OCI-LY3 (cell line): ENCODE data around the gene RAP1A.
"Not testable (repeated sequence)": the region's sequence is repeated elsewhere in the genome, so short reads cannot be mapped to it uniquely, and the experiment has no call there.

Experiments
- EZH2phosphoT487 ChIP-seq: fragments of 200-600 bp; shearing (Covaris generic); IDR thresholded peaks from 2 replicates; pipeline ENCODE4 v1.6.1; 2018; ENCODE audit warnings: antibody characterized with exemption, mixed run types, low read depth
- TF ChIP-seq, protein P1 (sequence below): fragments of 200-600, 300-600 bp; sonication (generic); IDR thresholded peaks from 2 replicates; pipeline ENCODE4 v1.5.1; 2014; ENCODE audit warnings: antibody characterized with exemption, low read length, low read depth

DNA sequence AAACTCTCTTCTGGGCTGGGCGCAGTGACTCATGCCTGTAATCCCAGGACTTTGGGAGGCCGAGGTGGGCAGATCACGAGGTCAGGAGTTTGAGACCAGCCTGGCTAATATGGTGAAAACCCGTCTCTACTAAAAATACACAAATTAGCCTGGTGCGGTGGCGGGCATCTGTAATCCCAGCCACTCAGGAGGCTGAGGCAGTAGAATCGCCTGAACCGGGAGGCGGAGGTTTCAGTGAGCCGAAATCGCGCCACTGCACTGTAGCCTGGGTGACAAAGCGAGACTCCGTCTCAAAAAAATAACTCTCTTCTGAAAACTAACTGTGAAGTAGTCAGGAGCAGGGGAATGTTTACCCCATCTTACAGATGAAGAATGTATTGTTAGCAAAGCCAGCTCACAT lies 122.7 kb downstream of the RAP1A start:
- TF ChIP-seq, protein P1, sequence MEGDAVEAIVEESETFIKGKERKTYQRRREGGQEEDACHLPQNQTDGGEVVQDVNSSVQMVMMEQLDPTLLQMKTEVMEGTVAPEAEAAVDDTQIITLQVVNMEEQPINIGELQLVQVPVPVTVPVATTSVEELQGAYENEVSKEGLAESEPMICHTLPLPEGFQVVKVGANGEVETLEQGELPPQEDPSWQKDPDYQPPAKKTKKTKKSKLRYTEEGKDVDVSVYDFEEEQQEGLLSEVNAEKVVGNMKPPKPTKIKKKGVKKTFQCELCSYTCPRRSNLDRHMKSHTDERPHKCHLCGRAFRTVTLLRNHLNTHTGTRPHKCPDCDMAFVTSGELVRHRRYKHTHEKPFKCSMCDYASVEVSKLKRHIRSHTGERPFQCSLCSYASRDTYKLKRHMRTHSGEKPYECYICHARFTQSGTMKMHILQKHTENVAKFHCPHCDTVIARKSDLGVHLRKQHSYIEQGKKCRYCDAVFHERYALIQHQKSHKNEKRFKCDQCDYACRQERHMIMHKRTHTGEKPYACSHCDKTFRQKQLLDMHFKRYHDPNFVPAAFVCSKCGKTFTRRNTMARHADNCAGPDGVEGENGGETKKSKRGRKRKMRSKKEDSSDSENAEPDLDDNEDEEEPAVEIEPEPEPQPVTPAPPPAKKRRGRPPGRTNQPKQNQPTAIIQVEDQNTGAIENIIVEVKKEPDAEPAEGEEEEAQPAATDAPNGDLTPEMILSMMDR: not testable (repeated sequence)
- TF ChIP-seq EZH2phosphoT487: not testable (repeated sequence)
